Measurements from ENCODE around the gene G2E3.

GRCh38 chr14:30573226-30573814 lies 14.4 kb downstream of the G2E3 start:
- TF ChIP-seq CTCF (conservative IDR thresholded peaks at IDR 0.05 in 1 of 2, IDR thresholded peaks at IDR 0.05 in 1 of 2; ENCODE audit: low read depth in 1 of 2, low read length in 2 of 2) (no peak), EZH2 (IDR thresholded peaks at IDR 0.05; ENCODE audit: low read length, missing control alignments) (no peak)

Data from fibroblast of lung (primary cell).